MCF 10A (cell line): ENCODE measurements around the gene S100A8. TPM values are rescaled to one million over a fixed set of nuclear protein-coding genes. Genes with fewer than 3 reads are reported as not detected.

Experiments used
- BruUV-seq: library from RNA; stranded (reverse); fragments of 400-500 nt; replicated peaks from 2 replicates; lab custom pipeline; 2021; lab: Mats Ljungman, UMichigan
- CTCF ChIA-PET: fragments of 300-600 bp; sonication (Branson Sonifier 250); formaldehyde crosslinking; extraction: SDS; loops from one replicate; lab custom pipeline; 2021; ENCODE audit warnings: antibody characterized with exemption, inconsistent platforms; lab: Yijun Ruan, JAX
- POLR2A ChIA-PET: fragments of 300-600, 350-650 bp; sonication (Branson Sonifier 250); formaldehyde crosslinking; extraction: SDS; loops from one replicate; lab custom pipeline; 2020; ENCODE audit warnings: antibody characterized with exemption, inconsistent platforms; lab: Yijun Ruan, JAX
- DNase-seq: peaks from one replicate; pipeline ENCODE4 v3.0.0-alpha.2; 2018; ENCODE audit not compliant: unreplicated experiment
- H3K27ac Mint-ChIP-seq: one replicate; pipeline ENCODE4 v1.8.0; 2022; ENCODE audit warnings: mild to moderate bottlenecking, low read depth, mixed read lengths; ENCODE audit not compliant: unreplicated experiment
- H3K27me3 Mint-ChIP-seq: one replicate; pipeline ENCODE4 v1.8.0; 2022; ENCODE audit warnings: mixed read lengths; ENCODE audit not compliant: insufficient read depth, unreplicated experiment
- H3K36me3 Mint-ChIP-seq: one replicate; pipeline ENCODE4 v1.8.0; 2022; ENCODE audit warnings: mild to moderate bottlenecking, moderate library complexity, mixed read lengths; ENCODE audit not compliant: insufficient read depth, unreplicated experiment
- H3K4me1 Mint-ChIP-seq: one replicate; pipeline ENCODE4 v1.8.0; 2022; ENCODE audit warnings: mixed read lengths; ENCODE audit not compliant: insufficient read depth, unreplicated experiment
- H3K4me3 Mint-ChIP-seq: one replicate; pipeline ENCODE4 v1.8.0; 2022; ENCODE audit warnings: mild to moderate bottlenecking, moderate library complexity, mixed read lengths; ENCODE audit not compliant: unreplicated experiment
- H3K9me3 Mint-ChIP-seq: one replicate; pipeline ENCODE4 v1.8.0; 2022; ENCODE audit warnings: mixed read lengths; ENCODE audit not compliant: unreplicated experiment
- CTCF ChIP-seq: fragments of 200-600 bp; IDR thresholded peaks from one replicate; pipeline ENCODE4 v1.8.0; 2022; ENCODE audit warnings: antibody characterized with exemption, mild to moderate bottlenecking; ENCODE audit not compliant: unreplicated experiment
- intact Hi-C: fragments of 100-400 bp; cut with micrococcal nuclease; formaldehyde crosslinking; loops from 2 replicates; pipeline ENCODE4 v1.14.1; 2022
- total RNA-seq: library from RNA; stranded (reverse); gene quantifications from 2 replicates; pipeline ENCODE4 v1.2.3, GENCODE V29; 2022

Gene S100A8
- total RNA-seq, 1 experiment from 2014 or later, result 80.4 TPM

- no peak for DNase-seq
- ChIA-PET CTCF (interaction anchor here (28.2 kb wide), 1 partner anchor 136 kb away, joined by 1438 read pairs; no protein-coding TSS in a partner anchor), POLR2A (interaction anchor here (0.6 to 1.2 kb wide), 2 partner anchors 25 to 35 kb away, joined by 3 read pairs; no protein-coding TSS in a partner anchor)
- Mint-ChIP-seq H3K36me3 (peaks cover 8% of the 10 kb centered on the region), H3K27ac (no peak overlapping the region), H3K27me3 (no peaks in the 10 kb centered on the region), H3K4me1 (peaks cover 68% of the 10 kb centered on the region), H3K9me3 (no peaks in the 10 kb centered on the region), H3K4me3 (no peak overlapping the region)
- no TSS peak for BruUV-seq
- intact Hi-C loops, result no loop called here
- TF ChIP-seq CTCF, result no peak
These were observed 30.7 kb downstream of the S100A8 start for GRCh38 chr1:153360190-153360589.

DNA sequence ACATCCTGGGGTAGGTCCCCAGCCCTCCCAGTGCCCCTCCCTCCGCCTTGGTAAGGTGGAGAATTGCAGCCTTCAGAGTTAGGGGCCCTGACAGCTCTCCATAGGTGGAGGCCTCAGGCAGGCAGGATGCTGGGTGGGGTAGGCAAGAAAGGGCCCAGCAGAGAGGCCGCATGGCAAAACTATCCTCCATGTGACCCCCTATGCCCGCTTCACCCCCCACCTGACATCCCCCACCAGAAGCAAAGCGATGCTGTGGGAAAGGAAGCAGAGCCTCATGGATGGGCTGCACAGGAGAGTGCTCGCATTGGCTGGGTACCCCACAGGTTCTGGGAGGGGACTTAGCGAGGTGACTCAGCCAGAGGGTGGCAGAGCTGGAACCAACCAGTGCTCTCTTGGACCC lies 31.6 kb downstream of the S100A8 start:
- no peak for DNase-seq
- Mint-ChIP-seq H3K4me1 (peaks cover 59% of the 10 kb centered on the region), H3K9me3 (no peaks in the 10 kb centered on the region), H3K27me3 (no peaks in the 10 kb centered on the region), H3K27ac (no peak overlapping the region), H3K36me3 (peaks cover 8% of the 10 kb centered on the region), H3K4me3 (no peak overlapping the region)
- ChIA-PET CTCF (interaction anchor here (0.7 to 28.2 kb wide), 8 partner anchors 7 to 797 kb away, joined by 3 to 1438 read pairs (median 8); partner anchors contain the start of gene PGLYRP4), POLR2A (interaction anchor here (1.2 to 1.3 kb wide), 2 partner anchors 9 to 26 kb away, joined by 3 read pairs; no protein-coding TSS in a partner anchor)
- BruUV-seq, result no TSS peak
- intact Hi-C loops, result no loop called here
- no peak for TF ChIP-seq CTCF

GRCh38 chr1:153358691-153358975 lies 32.2 kb downstream of the S100A8 start:
- intact Hi-C loops, result no loop called here
- Mint-ChIP-seq H3K36me3 (peaks cover 8% of the 10 kb centered on the region), H3K4me3 (peak overlapping the region; percentile 69), H3K27ac (no peak overlapping the region), H3K4me1 (peaks cover 56% of the 10 kb centered on the region), H3K27me3 (no peaks in the 10 kb centered on the region), H3K9me3 (no peaks in the 10 kb centered on the region)
- no peak for TF ChIP-seq CTCF
- no TSS peak for BruUV-seq
- no peak for DNase-seq
- POLR2A ChIA-PET, result interaction anchor here (0.6 to 2.6 kb wide), 14 partner anchors 10 to 636 kb away, joined by 3 to 24 read pairs (median 6); partner anchors contain the start of genes PGLYRP4, S100A12 and S100A8
- CTCF ChIA-PET, result interaction anchor here (0.6 to 28.2 kb wide), 13 partner anchors 7 to 210 kb away, joined by 3 to 1438 read pairs (median 6); partner anchors contain the start of genes PGLYRP4 and S100A12

DNA sequence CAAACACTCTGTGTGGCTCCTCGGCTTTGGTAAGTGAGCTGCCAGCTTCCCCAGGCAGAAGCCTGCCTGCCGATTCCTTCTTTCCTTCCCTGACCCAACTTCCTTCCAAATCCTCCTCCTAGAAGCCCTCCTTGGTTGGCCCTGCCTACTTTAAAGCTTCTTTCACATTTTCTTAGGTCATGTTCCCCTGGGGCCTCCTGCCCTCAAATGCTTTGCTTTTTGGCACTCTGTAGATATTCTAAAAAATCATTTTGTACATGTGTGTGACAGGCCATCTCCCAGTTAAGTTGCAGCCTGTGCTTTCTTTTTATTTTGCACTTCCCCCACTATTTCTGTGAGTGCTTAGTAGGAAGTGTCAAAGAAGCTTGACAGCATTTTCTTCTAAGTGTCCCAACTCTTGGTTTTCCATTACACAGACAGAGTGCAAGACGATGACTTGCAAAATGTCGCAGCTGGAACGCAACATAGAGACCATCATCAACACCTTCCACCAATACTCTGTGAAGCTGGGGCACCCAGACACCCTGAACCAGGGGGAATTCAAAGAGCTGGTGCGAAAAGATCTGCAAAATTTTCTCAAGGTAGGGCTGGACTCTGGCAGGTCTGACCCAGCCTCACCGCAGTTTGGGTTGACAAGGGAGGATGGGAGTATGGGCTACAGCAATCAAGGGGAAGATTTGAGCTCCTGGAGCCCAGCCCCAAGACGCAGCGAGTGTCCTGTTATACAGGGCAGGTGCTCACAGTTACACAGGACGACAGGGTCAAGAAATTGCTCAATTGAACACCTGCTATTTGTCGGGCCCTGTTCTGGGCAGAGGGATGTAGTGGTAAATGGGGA lies 32.8 kb downstream of the S100A8 start, which contains the start of gene S100A9:
Gene S100A9 (plus strand): TSS at position 2 of the 838 bp plus-strand sequence. CDS start 430 bp downstream, at position 432.
- no peaks in the 10 kb centered on the region for H3K9me3 Mint-ChIP-seq
- intact Hi-C loops, result no loop called here
- no peaks in the 10 kb centered on the region for H3K27me3 Mint-ChIP-seq
- BruUV-seq, result TSS peak; percentile 82
- no peak for TF ChIP-seq CTCF
- peaks cover 50% of the 10 kb centered on the region for H3K4me1 Mint-ChIP-seq
- H3K4me3 Mint-ChIP-seq, result peak within 1 kb of the TSS; percentile 69
- H3K36me3 Mint-ChIP-seq, result peaks cover 8% of the 10 kb centered on the region
- H3K27ac Mint-ChIP-seq, result peak within 1 kb of the TSS; percentile 86
- no peak for DNase-seq
- ChIA-PET CTCF (interaction anchor here (0.6 to 28.2 kb wide), 20 partner anchors 8 to 1068 kb away, joined by 3 to 1438 read pairs (median 4); partner anchors contain the start of genes PGLYRP4 and S100A12), POLR2A (interaction anchor here (0.6 to 4.2 kb wide), 36 partner anchors 9 to 678 kb away, joined by 3 to 26 read pairs (median 5); partner anchors contain the start of genes PGLYRP4, S100A12, S100A16 and S100A8)
